IgD-negative memory B cell (primary cell): ENCODE results near the gene ATMIN. TPM values are rescaled to one million over a fixed set of nuclear protein-coding genes. Genes with fewer than 3 reads are reported as not detected.

Experiments used
- H3K27ac Mint-ChIP-seq, 3 donors: one replicate each; pipeline ENCODE4 v1.8.0; 2020 to 2022; ENCODE audit warnings: mild to moderate bottlenecking in 3 of 3, mixed read lengths in 3 of 3, moderate library complexity in 1 of 3
- H3K27me3 Mint-ChIP-seq: one replicate; pipeline ENCODE4 v1.8.0; 2021; ENCODE audit warnings: mixed read lengths
- H3K36me3 Mint-ChIP-seq: one replicate; pipeline ENCODE4 v1.8.0; 2020; ENCODE audit warnings: mild to moderate bottlenecking, mixed read lengths
- H3K4me1 Mint-ChIP-seq, 3 donors: one replicate each; pipeline ENCODE4 v1.8.0; 2020 to 2022; ENCODE audit warnings: mixed read lengths in 3 of 3, mild to moderate bottlenecking in 1 of 3
- H3K4me3 Mint-ChIP-seq, 4 donors: one replicate each; pipeline ENCODE4 v1.8.0; 2020 to 2022; ENCODE audit warnings: mild to moderate bottlenecking in 4 of 4, mixed read lengths in 4 of 4, moderate library complexity in 3 of 4
- H3K9me3 Mint-ChIP-seq, 3 donors: one replicate each; pipeline ENCODE4 v1.8.0; 2020 to 2021; ENCODE audit warnings: mixed read lengths in 3 of 3, mild to moderate bottlenecking in 1 of 3
- polyA plus RNA-seq: library from polyadenylated mRNA; unstranded; fragments of 300-500 nt; fragmentation: Illumina TruSeq; gene quantifications from one replicate; pipeline ENCODE4 v1.2.3, GENCODE V29; 2021

ATMIN gene
- polyA plus RNA-seq, 1 donor from 2014 or later: 19.5 TPM

DNA sequence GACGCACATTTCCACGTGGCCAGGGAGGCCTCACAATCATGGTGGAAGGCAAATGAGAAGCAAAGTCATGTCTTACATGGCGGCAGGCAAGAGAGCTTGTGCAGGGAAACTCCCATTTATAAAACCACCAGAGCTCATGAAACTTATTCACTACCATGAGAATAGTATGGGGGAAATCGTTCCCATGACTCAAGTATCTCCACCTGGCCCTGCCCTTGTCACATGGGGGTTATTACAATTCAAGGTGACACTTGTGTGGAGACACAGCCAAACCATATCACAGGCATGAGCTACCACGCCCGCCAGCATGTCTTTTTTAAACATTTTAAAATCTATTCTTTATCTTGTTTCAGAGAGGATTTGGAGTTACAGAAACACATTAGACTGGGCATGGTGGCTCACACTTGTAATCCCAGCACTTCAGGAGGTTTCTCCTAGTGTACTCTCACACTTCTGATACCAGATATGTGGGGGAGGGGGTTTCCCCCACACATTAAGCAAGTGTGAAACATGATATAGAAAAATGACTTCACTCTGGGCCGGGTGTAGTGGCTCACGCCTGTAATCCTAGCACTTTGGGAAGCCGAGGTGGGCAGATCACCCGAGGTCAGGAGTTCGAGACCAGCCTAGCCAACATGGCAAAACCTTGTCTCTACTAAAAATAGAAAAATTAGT is 5.6 kb upstream of the ATMIN start:
- H3K27me3 Mint-ChIP-seq: no peaks in the 10 kb centered on the region
- no peak overlapping the region for H3K4me3 Mint-ChIP-seq
- no peak overlapping the region for H3K27ac Mint-ChIP-seq
- H3K36me3 Mint-ChIP-seq: peaks cover 1% of the 10 kb centered on the region
- H3K9me3 Mint-ChIP-seq: no peaks in the 10 kb centered on the region
- no peaks in the 10 kb centered on the region for H3K4me1 Mint-ChIP-seq

DNA sequence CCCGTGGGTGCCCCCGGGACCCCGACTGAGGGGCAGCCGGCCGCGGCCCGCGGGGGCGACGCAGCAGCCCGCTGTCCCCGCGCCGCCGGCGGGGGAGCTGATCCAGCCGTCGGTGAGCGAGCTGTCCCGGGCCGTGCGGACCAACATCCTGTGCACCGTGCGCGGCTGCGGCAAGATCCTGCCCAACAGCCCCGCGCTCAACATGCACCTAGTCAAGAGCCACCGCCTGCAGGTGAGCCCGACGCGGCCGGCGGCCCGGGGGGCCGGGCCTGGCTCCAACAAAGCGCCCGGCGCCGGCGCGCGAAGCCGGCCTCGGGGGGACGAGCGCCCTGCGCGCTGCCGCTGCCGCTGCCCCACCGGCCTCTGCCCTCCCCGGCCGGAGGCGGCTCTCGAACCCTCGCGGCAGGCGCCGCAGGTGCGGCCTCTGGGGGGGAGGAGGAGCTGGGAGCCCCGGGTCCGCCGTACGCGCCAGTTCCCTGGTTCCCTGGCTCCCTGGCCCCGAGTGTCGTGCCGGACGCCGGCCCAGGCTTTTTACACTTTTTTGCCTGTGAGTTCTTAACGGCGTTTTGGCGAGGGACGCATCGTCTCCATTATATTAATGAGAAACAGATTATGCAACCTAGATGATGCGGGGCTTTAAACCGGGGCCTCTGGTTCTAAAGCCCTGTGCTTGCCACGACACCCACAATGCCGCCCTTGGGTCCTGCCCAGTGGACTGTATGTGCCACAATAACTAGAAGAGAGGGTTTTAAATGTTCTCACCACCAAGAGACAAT is 521 bp downstream of the ATMIN start:
- H3K4me1 Mint-ChIP-seq: peaks cover 10 to 15% (median 14%) of the 10 kb centered on the region in 3 donors
- no peaks in the 10 kb centered on the region for H3K9me3 Mint-ChIP-seq
- peak overlapping the region; percentile 28 to 59 (median 39) for H3K27ac Mint-ChIP-seq
- H3K36me3 Mint-ChIP-seq: peaks cover 5% of the 10 kb centered on the region
- H3K27me3 Mint-ChIP-seq: no peaks in the 10 kb centered on the region
- peak overlapping the region; percentile 82 to 95 (median 93) for H3K4me3 Mint-ChIP-seq

DNA sequence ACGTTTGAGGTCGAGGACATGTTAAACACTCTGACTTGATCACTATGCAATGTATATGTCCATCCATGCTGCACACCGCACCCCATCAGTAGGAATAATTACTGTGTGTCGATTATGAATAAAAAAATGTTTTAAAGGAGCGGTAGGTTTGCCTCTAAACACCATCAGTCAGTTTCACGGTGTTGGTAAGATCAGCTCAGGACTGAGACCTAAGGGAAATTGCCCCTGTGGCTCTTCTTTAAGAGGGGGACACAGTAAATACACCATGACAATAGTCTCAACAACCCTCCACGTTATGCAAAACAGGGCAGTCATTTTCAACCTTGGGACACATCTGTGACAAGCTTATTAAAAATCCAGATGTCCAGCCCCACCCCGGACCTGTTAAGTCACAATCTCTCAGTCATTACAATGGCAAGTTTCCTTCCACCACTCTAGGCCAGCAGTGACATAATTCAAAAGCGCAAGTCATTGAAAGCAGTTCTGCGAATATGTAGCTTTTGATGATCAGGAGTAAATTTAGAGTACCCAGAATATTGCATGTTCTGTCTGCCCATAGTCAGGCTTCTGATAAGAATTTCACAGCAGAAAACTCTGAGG is 1.2 kb downstream of the ATMIN start:
- peak overlapping the region; percentile 82 to 95 (median 93) for H3K4me3 Mint-ChIP-seq
- peaks cover 5% of the 10 kb centered on the region for H3K36me3 Mint-ChIP-seq
- peaks cover 10 to 15% (median 14%) of the 10 kb centered on the region in 3 donors for H3K4me1 Mint-ChIP-seq
- H3K9me3 Mint-ChIP-seq: no peaks in the 10 kb centered on the region
- H3K27ac Mint-ChIP-seq: peak overlapping the region in 2 of 3 donors; percentile 28 to 59
- H3K27me3 Mint-ChIP-seq: no peaks in the 10 kb centered on the region

DNA sequence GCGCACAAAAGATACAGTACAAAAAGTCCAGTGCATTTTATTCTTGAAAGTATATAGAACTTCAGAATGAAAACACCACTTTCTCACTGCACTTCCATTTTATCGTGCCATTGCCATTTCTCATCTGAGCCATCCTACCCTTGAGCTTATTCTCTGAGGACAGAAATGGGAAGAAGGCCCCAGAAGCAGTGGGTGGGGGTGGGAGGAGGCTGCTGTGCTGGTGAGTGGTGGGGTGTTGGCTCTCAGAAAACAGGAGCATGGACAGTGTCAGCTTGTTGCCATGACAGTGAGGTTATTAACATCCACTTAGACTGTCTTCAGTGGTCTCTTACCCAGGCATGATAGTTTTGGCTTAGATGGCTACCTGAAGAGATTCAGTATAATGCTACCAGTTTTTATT is 4.5 kb downstream of the ATMIN start:
- Mint-ChIP-seq H3K36me3 (peaks cover 20% of the 10 kb centered on the region), H3K27ac (peak overlapping the region in 1 of 3 donors; percentile 40), H3K9me3 (no peaks in the 10 kb centered on the region), H3K4me1 (peaks cover 10 to 15% (median 14%) of the 10 kb centered on the region in 3 donors), H3K27me3 (no peaks in the 10 kb centered on the region), H3K4me3 (no peak overlapping the region)

- Mint-ChIP-seq H3K9me3 (no peaks in the 10 kb centered on the region), H3K27me3 (no peaks in the 10 kb centered on the region), H3K4me3 (no peak overlapping the region), H3K27ac (no peak overlapping the region), H3K36me3 (peaks cover 22% of the 10 kb centered on the region), H3K4me1 (peaks cover 10 to 14% (median 13%) of the 10 kb centered on the region in 3 donors)
Measured at GRCh38 chr16:81040842-81041241, 5.2 kb downstream of the ATMIN start.

GRCh38 chr16:81041696-81042095 is 6.1 kb downstream of the ATMIN start:
- Mint-ChIP-seq H3K27me3 (no peaks in the 10 kb centered on the region), H3K4me3 (no peak overlapping the region), H3K36me3 (peaks cover 22% of the 10 kb centered on the region), H3K4me1 (peaks cover 8 to 13% (median 11%) of the 10 kb centered on the region in 3 donors), H3K9me3 (no peaks in the 10 kb centered on the region), H3K27ac (peak overlapping the region in 1 of 3 donors; percentile 38)

DNA sequence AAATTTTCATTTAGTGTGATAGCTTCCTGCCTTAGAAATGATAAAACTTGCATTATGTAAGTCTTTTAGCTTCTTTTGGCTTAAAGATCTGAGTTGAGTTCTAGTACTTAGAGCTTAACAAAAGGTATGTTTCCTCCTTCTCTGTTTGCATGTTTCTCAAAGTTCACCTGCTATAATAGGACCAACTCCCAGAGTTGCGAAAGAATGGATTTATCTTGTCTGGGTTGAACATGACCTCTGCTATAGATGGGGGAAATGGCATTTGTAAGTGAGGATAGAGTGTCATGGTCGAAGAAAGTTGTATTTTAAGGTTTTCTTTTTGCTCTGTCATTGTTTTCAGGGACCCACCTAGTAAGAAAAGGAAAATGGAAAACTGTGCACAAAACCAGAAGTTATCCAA is 7.2 kb downstream of the ATMIN start:
- Mint-ChIP-seq H3K4me3 (no peak overlapping the region), H3K36me3 (peaks cover 19% of the 10 kb centered on the region), H3K27me3 (no peaks in the 10 kb centered on the region), H3K27ac (no peak overlapping the region), H3K4me1 (peaks cover 0 to 7% (median 3%) of the 10 kb centered on the region in 3 donors), H3K9me3 (no peaks in the 10 kb centered on the region)

DNA sequence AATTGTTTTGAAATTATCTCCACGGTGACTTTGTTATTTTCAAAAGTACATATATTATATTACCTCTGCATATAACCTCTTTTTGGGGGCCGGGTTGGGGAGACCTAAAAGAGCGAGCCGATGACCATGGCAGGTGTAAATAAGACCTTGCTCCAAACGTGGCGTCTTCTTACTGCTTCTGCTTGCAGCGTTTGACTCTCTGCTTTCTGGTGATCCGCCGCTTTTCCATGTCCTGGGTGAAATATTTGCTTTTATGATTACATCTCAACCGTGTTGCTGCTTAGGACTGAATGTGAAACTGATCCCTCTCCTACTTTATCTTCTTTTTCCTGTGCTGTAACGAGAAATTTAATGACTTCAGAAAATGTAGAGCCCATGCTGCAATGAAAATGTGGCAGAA is 18.1 kb downstream of the ATMIN start:
- Mint-ChIP-seq H3K4me1 (peaks cover 0 to 7% (median 6%) of the 10 kb centered on the region in 3 donors), H3K36me3 (no peaks in the 10 kb centered on the region), H3K4me3 (no peak overlapping the region), H3K9me3 (peaks cover 6 to 20% (median 8%) of the 10 kb centered on the region in 3 donors), H3K27ac (peak overlapping the region in 1 of 3 donors; percentile 57), H3K27me3 (no peaks in the 10 kb centered on the region)

- Mint-ChIP-seq H3K27ac (no peak overlapping the region), H3K4me3 (no peak overlapping the region), H3K36me3 (peaks cover 2% of the 10 kb centered on the region), H3K4me1 (no peaks in the 10 kb centered on the region), H3K9me3 (no peaks in the 10 kb centered on the region), H3K27me3 (no peaks in the 10 kb centered on the region)
Measured at GRCh38 chr16:81060576-81061306, 25.1 kb downstream of the ATMIN start.

DNA sequence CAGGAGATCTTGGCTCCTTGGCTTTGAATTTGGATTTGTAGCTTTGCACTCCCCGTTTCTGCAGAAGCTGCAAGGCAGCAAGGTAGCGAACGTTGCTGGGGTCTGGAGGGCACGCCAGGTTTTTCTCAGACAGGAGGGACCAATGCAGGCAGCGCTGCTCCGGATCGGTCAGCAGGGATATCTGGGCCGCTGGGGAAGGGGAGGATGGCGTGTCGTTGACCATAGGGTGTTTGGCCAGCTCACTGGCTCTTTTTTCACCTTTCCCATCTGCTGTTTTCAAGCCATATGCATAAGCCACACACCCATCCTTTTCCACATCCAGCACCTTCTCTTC is 25.6 kb downstream of the ATMIN start:
- H3K9me3 Mint-ChIP-seq: no peaks in the 10 kb centered on the region
- H3K4me1 Mint-ChIP-seq: no peaks in the 10 kb centered on the region
- no peak overlapping the region for H3K4me3 Mint-ChIP-seq
- H3K27ac Mint-ChIP-seq: no peak overlapping the region
- peaks cover 4% of the 10 kb centered on the region for H3K36me3 Mint-ChIP-seq
- H3K27me3 Mint-ChIP-seq: no peaks in the 10 kb centered on the region

DNA sequence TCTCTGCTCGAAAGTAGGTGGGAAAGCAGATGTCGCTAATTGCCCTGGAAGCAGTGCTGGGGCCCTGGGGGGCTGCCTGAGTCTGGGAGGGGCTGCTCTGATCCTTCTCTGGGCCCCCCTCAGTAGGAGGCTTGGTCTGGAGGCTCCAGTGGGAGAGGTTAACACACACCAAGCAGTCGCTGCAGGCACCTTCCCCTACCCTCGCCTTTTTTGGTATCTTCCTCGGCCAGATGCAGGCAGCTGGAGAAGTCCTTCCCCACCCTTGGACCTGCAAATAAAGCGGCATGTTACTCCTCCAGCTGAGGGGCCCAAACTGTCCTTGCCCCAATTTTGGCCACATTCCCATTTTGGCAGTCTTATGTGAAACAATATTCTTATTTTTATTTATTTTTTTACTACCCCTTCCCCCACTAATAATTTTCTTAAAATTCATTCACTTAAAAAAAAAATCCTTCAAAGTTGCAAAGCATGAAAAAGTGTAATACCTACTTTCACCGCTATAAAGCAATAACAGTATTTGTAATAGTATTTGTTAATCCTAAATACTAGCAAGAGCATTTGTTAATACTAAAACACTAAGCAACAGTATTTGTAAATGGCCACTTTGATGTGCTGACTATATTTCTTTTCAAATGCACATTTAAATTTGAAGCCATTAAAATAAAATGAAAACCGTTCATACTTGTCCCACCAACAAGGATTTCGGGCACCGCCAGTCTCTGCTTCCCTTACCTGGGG is 26.4 kb downstream of the ATMIN start:
- peaks cover 6% of the 10 kb centered on the region for H3K36me3 Mint-ChIP-seq
- no peaks in the 10 kb centered on the region for H3K9me3 Mint-ChIP-seq
- H3K27ac Mint-ChIP-seq: peak overlapping the region in 1 of 3 donors; percentile 62
- no peaks in the 10 kb centered on the region for H3K27me3 Mint-ChIP-seq
- H3K4me3 Mint-ChIP-seq: no peak overlapping the region
- H3K4me1 Mint-ChIP-seq: no peaks in the 10 kb centered on the region

GRCh38 chr16:81066681-81067080 is 31.0 kb downstream of the ATMIN start:
- H3K4me1 Mint-ChIP-seq: peaks cover 0 to 2% (median 0%) of the 10 kb centered on the region in 3 donors
- no peaks in the 10 kb centered on the region for H3K9me3 Mint-ChIP-seq
- peaks cover 6% of the 10 kb centered on the region for H3K36me3 Mint-ChIP-seq
- no peaks in the 10 kb centered on the region for H3K27me3 Mint-ChIP-seq
- H3K27ac Mint-ChIP-seq: no peak overlapping the region
- H3K4me3 Mint-ChIP-seq: no peak overlapping the region

GRCh38 chr16:81067166-81067565 is 31.5 kb downstream of the ATMIN start:
- Mint-ChIP-seq H3K27me3 (no peaks in the 10 kb centered on the region), H3K27ac (no peak overlapping the region), H3K4me1 (peaks cover 0 to 2% (median 0%) of the 10 kb centered on the region in 3 donors), H3K36me3 (peaks cover 6% of the 10 kb centered on the region), H3K4me3 (no peak overlapping the region), H3K9me3 (no peaks in the 10 kb centered on the region)

GRCh38 chr16:81069063-81069462 is 33.4 kb downstream of the ATMIN start:
- Mint-ChIP-seq H3K27ac (no peak overlapping the region), H3K36me3 (peaks cover 3% of the 10 kb centered on the region), H3K4me1 (peaks cover 0 to 2% (median 0%) of the 10 kb centered on the region in 3 donors), H3K9me3 (no peaks in the 10 kb centered on the region), H3K4me3 (no peak overlapping the region), H3K27me3 (no peaks in the 10 kb centered on the region)
